Activated CD4-positive, alpha-beta T cell treated with anti-CD3 and anti-CD28 coated beads, Interleukin-2, amount 10 ng/mL, durations not matched to agents 7 days and 5 days (primary cell): ENCODE data around the gene CCL17. TPM values are rescaled to one million over a fixed set of nuclear protein-coding genes. Genes with fewer than 3 reads are reported as not detected.

Experiments
- CTCF ChIA-PET: fragments of 350-600 bp; sonication (Branson Sonifier 250); formaldehyde crosslinking; loops from one replicate; lab custom pipeline; 2021; ENCODE audit warnings: antibody characterized with exemption; lab: Charles Lee
- POLR2A ChIA-PET: fragments of 350-600 bp; sonication (Branson Sonifier 250); formaldehyde crosslinking; loops from one replicate; lab custom pipeline; 2021; ENCODE audit warnings: antibody characterized with exemption; lab: Charles Lee
- DNase-seq: peaks from one replicate; pipeline ENCODE4 v3.0.0-alpha.2; 2020
- H3K27ac Mint-ChIP-seq: one replicate; pipeline ENCODE4 v1.8.0; 2021; ENCODE audit warnings: mild to moderate bottlenecking, moderate library complexity, mixed read lengths
- H3K27me3 Mint-ChIP-seq: one replicate; pipeline ENCODE4 v1.8.0; 2021; ENCODE audit warnings: mixed read lengths
- H3K36me3 Mint-ChIP-seq: one replicate; pipeline ENCODE4 v1.8.0; 2021; ENCODE audit warnings: low read depth, mixed read lengths
- H3K4me1 Mint-ChIP-seq: one replicate; pipeline ENCODE4 v1.8.0; 2021; ENCODE audit warnings: mixed read lengths
- H3K4me3 Mint-ChIP-seq: one replicate; pipeline ENCODE4 v1.8.0; 2021; ENCODE audit warnings: mild to moderate bottlenecking, moderate library complexity, mixed read lengths
- H3K9me3 Mint-ChIP-seq: one replicate; pipeline ENCODE4 v1.8.0; 2021; ENCODE audit warnings: mixed read lengths
- total RNA-seq, 2 experiments: library from RNA; stranded (reverse); gene quantifications; one replicate each; pipeline ENCODE4 v1.2.3, GENCODE V29; 2021

The CCL17 gene
- total RNA-seq, 2 experiments from 2014 or later = 0.40 to 0.42 TPM

GRCh38 chr16:57382535-57383275 is 21.9 kb upstream of the CCL17 start:
- H3K36me3 Mint-ChIP-seq = no peaks in the 10 kb centered on the region
- ChIA-PET POLR2A (no interaction called here), CTCF (interaction anchor here (0.9 kb wide), 1 partner anchor 10 kb away, joined by 3 read pairs; no protein-coding TSS in a partner anchor)
- no peak for DNase-seq
- H3K27me3 Mint-ChIP-seq = no peaks in the 10 kb centered on the region
- H3K4me1 Mint-ChIP-seq = peaks cover 3% of the 10 kb centered on the region
- no peak overlapping the region for H3K4me3 Mint-ChIP-seq
- no peak overlapping the region for H3K27ac Mint-ChIP-seq
- no peaks in the 10 kb centered on the region for H3K9me3 Mint-ChIP-seq

GRCh38 chr16:57383276-57384247 is 21.0 kb upstream of the CCL17 start:
- H3K27me3 Mint-ChIP-seq = peaks cover 1% of the 10 kb centered on the region
- no peaks in the 10 kb centered on the region for H3K36me3 Mint-ChIP-seq
- ChIA-PET CTCF (no interaction called here), POLR2A (no interaction called here)
- no peak for DNase-seq
- no peak overlapping the region for H3K4me3 Mint-ChIP-seq
- H3K9me3 Mint-ChIP-seq = no peaks in the 10 kb centered on the region
- H3K27ac Mint-ChIP-seq = no peak overlapping the region
- H3K4me1 Mint-ChIP-seq = no peaks in the 10 kb centered on the region

- ChIA-PET POLR2A (no interaction called here), CTCF (no interaction called here)
- Mint-ChIP-seq H3K4me1 (no peaks in the 10 kb centered on the region), H3K27ac (no peak overlapping the region), H3K4me3 (no peak overlapping the region), H3K9me3 (no peaks in the 10 kb centered on the region), H3K36me3 (no peaks in the 10 kb centered on the region), H3K27me3 (peaks cover 3% of the 10 kb centered on the region)
- DNase-seq = no peak
These were observed 20.1 kb upstream of the CCL17 start for GRCh38 chr16:57384248-57385070.

GRCh38 chr16:57385083-57385482 is 19.5 kb upstream of the CCL17 start:
- no peaks in the 10 kb centered on the region for H3K4me1 Mint-ChIP-seq
- peaks cover 3% of the 10 kb centered on the region for H3K27me3 Mint-ChIP-seq
- no peaks in the 10 kb centered on the region for H3K36me3 Mint-ChIP-seq
- no peak overlapping the region for H3K4me3 Mint-ChIP-seq
- no peak overlapping the region for H3K27ac Mint-ChIP-seq
- ChIA-PET CTCF (no interaction called here), POLR2A (no interaction called here)
- H3K9me3 Mint-ChIP-seq = no peaks in the 10 kb centered on the region
- no peak for DNase-seq

DNA sequence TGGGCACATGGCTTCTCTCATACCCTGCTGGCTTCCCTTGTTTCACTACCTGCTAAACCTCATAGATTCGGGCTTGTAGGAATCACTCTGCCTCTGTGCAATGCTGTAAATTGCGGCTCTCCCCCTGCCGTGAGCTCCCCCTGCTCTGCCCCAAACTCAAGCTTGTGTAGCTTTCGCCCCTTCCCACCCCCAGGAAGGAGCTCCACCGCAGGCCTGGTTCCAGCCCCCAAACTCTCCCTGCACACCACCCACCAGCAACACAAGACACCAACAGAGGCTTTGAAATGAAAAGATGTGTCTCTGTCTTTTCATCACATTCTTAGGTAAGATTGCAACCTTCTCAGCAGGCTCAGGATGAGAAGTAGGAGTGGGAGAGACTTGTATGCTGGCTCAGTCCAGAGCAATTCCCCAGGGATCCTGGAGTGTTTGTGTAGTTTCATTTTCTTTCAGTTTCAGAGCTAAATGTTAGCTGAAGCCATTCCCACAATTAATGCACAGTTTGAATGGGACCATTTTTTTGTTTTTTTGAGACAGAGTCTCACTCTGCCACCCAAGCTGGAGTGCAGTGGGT is 18.1 kb upstream of the CCL17 start:
- Mint-ChIP-seq H3K4me1 (no peaks in the 10 kb centered on the region), H3K36me3 (no peaks in the 10 kb centered on the region), H3K27ac (no peak overlapping the region), H3K9me3 (no peaks in the 10 kb centered on the region), H3K4me3 (no peak overlapping the region), H3K27me3 (peaks cover 6% of the 10 kb centered on the region)
- CTCF ChIA-PET = interaction anchor here (1.3 to 1.4 kb wide), 3 partner anchors 13 to 32 kb away, joined by 3 to 6 read pairs (median 3); no protein-coding TSS in a partner anchor
- POLR2A ChIA-PET = interaction anchor here (0.6 kb wide), 2 partner anchors 8 to 14 kb away, joined by 3 to 5 read pairs; no protein-coding TSS in a partner anchor
- no peak for DNase-seq

GRCh38 chr16:57387598-57388354 is 16.8 kb upstream of the CCL17 start:
- Mint-ChIP-seq H3K36me3 (no peaks in the 10 kb centered on the region), H3K27ac (no peak overlapping the region), H3K4me3 (no peak overlapping the region), H3K27me3 (peaks cover 8% of the 10 kb centered on the region), H3K9me3 (no peaks in the 10 kb centered on the region), H3K4me1 (no peaks in the 10 kb centered on the region)
- ChIA-PET CTCF (no interaction called here), POLR2A (no interaction called here)
- no peak for DNase-seq

GRCh38 chr16:57388359-57389086 is 16.0 kb upstream of the CCL17 start:
- H3K4me1 Mint-ChIP-seq = no peaks in the 10 kb centered on the region
- no peak overlapping the region for H3K4me3 Mint-ChIP-seq
- H3K36me3 Mint-ChIP-seq = no peaks in the 10 kb centered on the region
- no peak for DNase-seq
- no peak overlapping the region for H3K27ac Mint-ChIP-seq
- ChIA-PET POLR2A (no interaction called here), CTCF (no interaction called here)
- no peaks in the 10 kb centered on the region for H3K9me3 Mint-ChIP-seq
- peaks cover 8% of the 10 kb centered on the region for H3K27me3 Mint-ChIP-seq

DNA sequence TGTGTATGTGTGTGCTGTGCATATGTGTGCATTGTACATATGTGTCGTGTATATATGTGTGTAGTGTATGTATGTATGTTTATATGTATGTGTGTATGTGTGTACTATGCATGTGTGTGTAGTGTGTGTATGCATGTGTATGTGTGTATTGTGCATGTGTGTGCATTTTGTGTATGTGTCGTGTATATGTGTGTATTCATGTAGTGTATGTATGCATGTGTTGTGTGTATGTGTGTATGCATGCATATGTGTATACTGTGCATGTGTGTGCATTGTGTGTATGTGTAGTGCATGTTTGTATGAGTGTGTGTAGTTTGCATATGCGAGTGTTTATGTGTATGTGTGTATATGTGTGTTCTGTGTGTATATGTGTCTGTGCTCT is 15.5 kb upstream of the CCL17 start:
- Mint-ChIP-seq H3K27ac (no peak overlapping the region), H3K4me3 (no peak overlapping the region), H3K9me3 (no peaks in the 10 kb centered on the region), H3K36me3 (no peaks in the 10 kb centered on the region), H3K27me3 (peaks cover 8% of the 10 kb centered on the region), H3K4me1 (no peaks in the 10 kb centered on the region)
- ChIA-PET CTCF (interaction anchor here (0.7 to 1.2 kb wide), 2 partner anchors 16 to 87 kb away, joined by 3 read pairs; partner anchors contain the start of gene CCL17), POLR2A (no interaction called here)
- no peak for DNase-seq

GRCh38 chr16:57390636-57391295 is 13.8 kb upstream of the CCL17 start:
- H3K36me3 Mint-ChIP-seq = no peaks in the 10 kb centered on the region
- peaks cover 8% of the 10 kb centered on the region for H3K27me3 Mint-ChIP-seq

DNA sequence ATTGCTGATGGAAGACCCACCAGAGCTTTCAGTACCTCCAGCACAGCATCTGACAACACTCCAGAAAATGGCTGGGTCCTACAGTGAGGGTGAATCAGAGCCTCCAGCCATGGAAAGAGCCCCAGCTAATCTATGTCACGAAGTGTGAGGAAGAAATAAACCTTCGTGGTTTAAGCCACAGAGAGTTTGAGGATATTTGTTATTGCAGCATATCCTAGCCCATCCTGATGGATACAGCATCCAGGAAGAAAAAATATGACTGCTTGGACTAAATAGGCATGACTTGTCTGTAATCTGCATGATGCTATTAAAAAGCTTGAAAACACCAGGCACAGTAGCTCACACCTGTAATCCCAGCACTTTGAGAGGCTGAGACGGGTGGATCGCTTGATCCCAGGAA is 13.3 kb upstream of the CCL17 start:
- H3K27me3 Mint-ChIP-seq = peaks cover 8% of the 10 kb centered on the region
- no peak overlapping the region for H3K27ac Mint-ChIP-seq
- POLR2A ChIA-PET = no interaction called here
- DNase-seq = no peak
- no peaks in the 10 kb centered on the region for H3K36me3 Mint-ChIP-seq
- no peaks in the 10 kb centered on the region for H3K4me1 Mint-ChIP-seq
- CTCF ChIA-PET = interaction anchor here (0.6 kb wide), 1 partner anchor 73 kb away, joined by 3 read pairs; no protein-coding TSS in a partner anchor
- H3K4me3 Mint-ChIP-seq = no peak overlapping the region
- no peaks in the 10 kb centered on the region for H3K9me3 Mint-ChIP-seq

More at GRCh38 chr16:57390636-57391295, 13.8 kb upstream of the CCL17 start:
- ChIA-PET POLR2A (no interaction called here), CTCF (no interaction called here)
- Mint-ChIP-seq H3K4me3 (no peak overlapping the region), H3K27ac (no peak overlapping the region), H3K9me3 (no peaks in the 10 kb centered on the region), H3K4me1 (no peaks in the 10 kb centered on the region)
- DNase-seq = no peak

GRCh38 chr16:57391708-57392107 is 12.9 kb upstream of the CCL17 start:
- POLR2A ChIA-PET = no interaction called here
- CTCF ChIA-PET = interaction anchor here (0.6 kb wide), 2 partner anchors 40 to 73 kb away, joined by 3 to 4 read pairs; no protein-coding TSS in a partner anchor

More at GRCh38 chr16:57391708-57392107, 12.9 kb upstream of the CCL17 start:
- Mint-ChIP-seq H3K9me3 (no peaks in the 10 kb centered on the region), H3K4me1 (no peaks in the 10 kb centered on the region), H3K4me3 (no peak overlapping the region), H3K27ac (no peak overlapping the region), H3K36me3 (no peaks in the 10 kb centered on the region), H3K27me3 (peaks cover 8% of the 10 kb centered on the region)
- no peak for DNase-seq
